Measurements from ENCODE around the gene HMOX2.

HMOX2 gene

GRCh38 chr16:4452674-4453073 lies 23.5 kb upstream of the HMOX2 start:
- Mint-ChIP-seq H3K4me3 (no peak overlapping the region), H3K36me3 (ENCODE audit: low read depth) (peaks cover 97% of the 10 kb centered on the region), H3K9me3 (no peaks in the 10 kb centered on the region), H3K27ac (no peak overlapping the region), H3K4me1 (ENCODE audit: low read depth) (no peaks in the 10 kb centered on the region), H3K27me3 (no peaks in the 10 kb centered on the region)
- intact Hi-C loops (cut with micrococcal nuclease): no loop called here

GRCh38 chr16:4454623-4455022 lies 21.6 kb upstream of the HMOX2 start:
- H3K36me3 Mint-ChIP-seq (ENCODE audit: low read depth): peaks cover 78% of the 10 kb centered on the region
- no peaks in the 10 kb centered on the region for H3K9me3 Mint-ChIP-seq
- no peak overlapping the region for H3K27ac Mint-ChIP-seq
- no peak overlapping the region for H3K4me3 Mint-ChIP-seq
- H3K27me3 Mint-ChIP-seq: no peaks in the 10 kb centered on the region
- H3K4me1 Mint-ChIP-seq (ENCODE audit: low read depth): peaks cover 9% of the 10 kb centered on the region
- intact Hi-C loops (cut with micrococcal nuclease): no loop called here

DNA sequence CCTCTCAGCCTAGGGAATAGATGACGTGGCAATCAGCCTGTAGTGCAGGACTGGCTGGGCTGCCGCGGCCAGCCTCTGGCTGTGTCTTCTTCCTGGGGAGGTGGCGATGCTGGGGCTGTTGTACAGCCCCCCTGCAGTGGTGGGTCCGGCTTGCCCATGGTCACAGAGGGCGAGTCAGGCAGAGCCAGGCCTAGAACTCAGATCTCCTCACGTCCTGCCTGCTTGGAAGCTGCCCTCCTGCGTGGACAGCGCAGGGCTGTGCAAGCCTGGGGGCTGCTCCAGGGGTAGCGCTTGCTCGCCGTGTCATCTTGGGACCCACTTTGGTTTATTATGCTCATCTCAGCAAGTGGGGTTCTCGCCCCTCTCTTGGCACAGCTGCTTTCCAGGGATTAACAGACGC lies 21.1 kb upstream of the HMOX2 start:
- intact Hi-C loops (cut with micrococcal nuclease): no loop called here

DNA sequence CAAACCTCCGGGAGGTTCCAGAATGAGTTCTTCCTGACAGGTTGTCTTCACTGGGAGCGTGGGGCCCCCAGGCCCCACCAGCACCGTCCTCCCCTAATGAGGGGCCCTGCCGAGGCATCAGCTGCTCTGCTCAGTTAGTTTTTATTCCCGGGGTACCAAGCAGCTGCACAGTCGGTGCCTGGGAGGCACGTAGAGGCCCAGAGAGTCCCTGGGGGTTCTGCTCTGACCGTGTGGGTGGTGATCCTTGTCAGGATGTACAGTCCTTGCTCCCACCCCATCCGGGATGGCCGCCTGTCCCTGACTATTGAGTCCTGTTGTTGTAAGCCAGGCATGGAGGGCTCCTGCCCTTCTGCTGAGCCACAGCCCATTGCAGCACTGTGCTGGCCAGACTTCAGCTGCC lies 20.2 kb upstream of the HMOX2 start:
- peaks cover 75% of the 10 kb centered on the region for H3K36me3 Mint-ChIP-seq (ENCODE audit: low read depth)
- no peak overlapping the region for H3K27ac Mint-ChIP-seq
- no peak overlapping the region for H3K4me3 Mint-ChIP-seq
- H3K9me3 Mint-ChIP-seq: no peaks in the 10 kb centered on the region
- peaks cover 11% of the 10 kb centered on the region for H3K4me1 Mint-ChIP-seq (ENCODE audit: low read depth)
- H3K27me3 Mint-ChIP-seq: no peaks in the 10 kb centered on the region
- intact Hi-C loops (cut with micrococcal nuclease): no loop called here

More for the DNA sequence above, 21.1 kb upstream of the HMOX2 start:
- Mint-ChIP-seq H3K36me3 (ENCODE audit: low read depth) (peaks cover 75% of the 10 kb centered on the region), H3K4me1 (ENCODE audit: low read depth) (peaks cover 11% of the 10 kb centered on the region), H3K4me3 (no peak overlapping the region), H3K9me3 (no peaks in the 10 kb centered on the region), H3K27ac (no peak overlapping the region), H3K27me3 (no peaks in the 10 kb centered on the region)

DNA sequence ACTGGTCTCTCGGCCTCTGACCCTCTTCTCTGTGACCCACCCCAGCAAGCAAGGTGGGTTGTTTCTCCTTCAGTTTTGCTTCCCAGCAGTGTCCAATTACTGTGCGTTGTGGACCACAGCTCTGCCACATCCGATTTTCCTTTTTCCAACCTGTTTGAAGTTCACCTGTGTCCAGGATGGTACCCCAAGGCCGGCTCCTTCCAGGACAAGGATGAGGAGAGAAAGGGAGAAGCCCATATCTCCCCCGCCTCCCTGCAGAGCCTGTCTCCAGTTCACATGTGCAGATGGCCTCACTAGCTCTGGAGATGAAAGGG lies 15.3 kb upstream of the HMOX2 start:
- intact Hi-C loops (cut with micrococcal nuclease): no loop called here
- no peak overlapping the region for H3K4me3 Mint-ChIP-seq

DNA sequence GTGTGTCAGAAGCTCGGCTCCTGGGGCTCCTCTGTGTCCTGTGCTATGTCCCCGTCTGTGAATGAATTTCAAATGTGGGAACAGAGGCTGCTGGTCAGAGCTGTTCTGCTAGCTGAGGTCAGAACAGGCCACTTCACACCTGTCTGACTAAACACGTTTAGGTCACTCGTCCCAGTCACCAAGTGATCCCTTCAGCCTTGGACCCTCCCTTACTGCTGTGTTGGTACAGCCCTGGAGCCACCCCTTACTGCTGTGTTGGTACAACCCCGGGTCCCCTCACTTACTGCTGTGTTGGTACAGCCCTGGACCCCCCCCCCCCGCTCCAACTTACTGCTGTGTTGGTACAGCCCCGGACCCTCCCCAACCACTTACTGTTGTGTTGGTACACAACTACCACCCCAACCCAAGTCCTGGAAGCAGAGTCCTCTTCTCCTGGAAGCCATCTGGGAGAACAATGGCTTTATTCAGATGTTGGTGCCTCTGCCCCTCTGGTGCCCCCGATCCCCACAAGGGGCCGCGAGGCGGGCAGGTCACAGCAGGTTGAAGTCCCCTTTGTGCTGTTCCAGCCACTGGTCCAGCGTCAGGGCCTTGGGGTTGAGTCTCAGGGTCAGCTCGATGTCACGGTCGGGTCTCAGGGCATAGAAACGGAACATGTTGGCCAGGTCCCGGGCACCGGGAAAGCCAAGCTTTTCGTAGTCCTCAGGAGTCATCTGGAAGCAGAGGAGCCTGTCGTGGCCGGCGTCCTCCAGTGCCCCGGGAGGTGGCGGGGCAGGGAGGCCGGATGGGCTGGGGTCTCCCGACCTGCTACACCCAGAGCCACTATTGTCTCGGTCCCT lies 14.7 kb upstream of the HMOX2 start:
- H3K9me3 Mint-ChIP-seq: no peaks in the 10 kb centered on the region
- H3K27me3 Mint-ChIP-seq: no peaks in the 10 kb centered on the region
- H3K4me3 Mint-ChIP-seq: no peak overlapping the region
- peaks cover 79% of the 10 kb centered on the region for H3K36me3 Mint-ChIP-seq (ENCODE audit: low read depth)
- H3K4me1 Mint-ChIP-seq (ENCODE audit: low read depth): peaks cover 11% of the 10 kb centered on the region
- no peak overlapping the region for H3K27ac Mint-ChIP-seq
- intact Hi-C loops (cut with micrococcal nuclease): no loop called here

More for the DNA sequence above, 15.3 kb upstream of the HMOX2 start:
- Mint-ChIP-seq H3K27me3 (no peaks in the 10 kb centered on the region), H3K36me3 (ENCODE audit: low read depth) (peaks cover 79% of the 10 kb centered on the region), H3K27ac (no peak overlapping the region), H3K9me3 (no peaks in the 10 kb centered on the region), H3K4me1 (ENCODE audit: low read depth) (peaks cover 11% of the 10 kb centered on the region)

- intact Hi-C loops (cut with micrococcal nuclease): no loop called here
- no peaks in the 10 kb centered on the region for H3K27me3 Mint-ChIP-seq
- H3K36me3 Mint-ChIP-seq (ENCODE audit: low read depth): peaks cover 87% of the 10 kb centered on the region
- no peak overlapping the region for H3K27ac Mint-ChIP-seq
- H3K9me3 Mint-ChIP-seq: no peaks in the 10 kb centered on the region
- H3K4me1 Mint-ChIP-seq (ENCODE audit: low read depth): peaks cover 11% of the 10 kb centered on the region
- no peak overlapping the region for H3K4me3 Mint-ChIP-seq
Observed at GRCh38 chr16:4463522-4464163, 12.6 kb upstream of the HMOX2 start.

DNA sequence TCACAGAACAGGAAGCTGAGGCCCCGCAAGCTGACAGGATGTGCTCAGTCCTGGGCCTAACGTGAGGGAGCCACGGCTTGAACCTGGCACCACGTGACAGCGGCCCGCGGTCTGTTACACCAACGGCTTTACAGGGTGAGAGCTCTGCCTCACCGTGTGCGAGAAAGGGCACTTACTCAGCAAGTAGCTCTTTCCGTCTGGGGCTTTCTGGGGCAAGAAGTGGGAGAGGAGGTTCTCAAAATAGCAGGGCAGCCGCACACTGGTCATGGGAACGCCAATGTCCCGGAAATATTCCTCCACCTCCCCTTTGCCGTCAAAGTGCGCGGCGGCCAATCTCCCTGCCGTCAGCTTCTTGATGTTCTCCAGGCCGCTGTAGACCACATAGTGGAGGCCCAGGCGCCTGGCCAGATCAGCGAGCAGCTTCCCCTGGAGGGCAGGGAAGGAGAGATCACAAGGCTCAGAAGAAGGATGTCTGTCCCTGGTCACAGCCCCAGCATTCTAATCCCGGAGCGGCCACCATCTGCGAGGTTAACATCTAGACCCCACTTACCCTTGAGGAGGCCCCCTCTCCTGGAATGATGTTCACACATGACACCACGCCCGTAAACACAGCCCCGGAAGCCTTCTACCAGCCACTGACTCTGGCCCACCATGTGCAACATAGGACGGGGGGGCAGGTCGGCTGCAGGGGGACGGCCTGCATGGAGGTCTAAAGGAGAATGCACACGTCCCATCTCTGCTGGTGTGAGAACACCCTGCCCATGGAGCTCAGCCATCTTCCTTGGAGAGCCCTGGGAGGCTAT lies 10.0 kb upstream of the HMOX2 start:
- H3K4me3 Mint-ChIP-seq: no peak overlapping the region
- H3K4me1 Mint-ChIP-seq (ENCODE audit: low read depth): no peaks in the 10 kb centered on the region
- no peak overlapping the region for H3K27ac Mint-ChIP-seq
- peaks cover 99% of the 10 kb centered on the region for H3K36me3 Mint-ChIP-seq (ENCODE audit: low read depth)
- H3K27me3 Mint-ChIP-seq: no peaks in the 10 kb centered on the region
- intact Hi-C loops (cut with micrococcal nuclease): no loop called here
- no peaks in the 10 kb centered on the region for H3K9me3 Mint-ChIP-seq

GRCh38 chr16:4467916-4468315 lies 8.3 kb upstream of the HMOX2 start:
- Mint-ChIP-seq H3K27ac (no peak overlapping the region), H3K4me3 (no peak overlapping the region), H3K9me3 (no peaks in the 10 kb centered on the region), H3K27me3 (no peaks in the 10 kb centered on the region), H3K4me1 (ENCODE audit: low read depth) (peaks cover 5% of the 10 kb centered on the region), H3K36me3 (ENCODE audit: low read depth) (peaks cover 83% of the 10 kb centered on the region)
- intact Hi-C loops (cut with micrococcal nuclease): no loop called here

- Mint-ChIP-seq H3K36me3 (ENCODE audit: low read depth) (peaks cover 72% of the 10 kb centered on the region), H3K4me1 (ENCODE audit: low read depth) (peaks cover 12% of the 10 kb centered on the region), H3K4me3 (no peak overlapping the region), H3K27ac (no peak overlapping the region), H3K27me3 (no peaks in the 10 kb centered on the region), H3K9me3 (no peaks in the 10 kb centered on the region)
- intact Hi-C loops (cut with micrococcal nuclease): no loop called here
Observed at GRCh38 chr16:4468972-4469371, 7.2 kb upstream of the HMOX2 start.

- H3K27me3 Mint-ChIP-seq: no peaks in the 10 kb centered on the region
- H3K4me3 Mint-ChIP-seq: no peak overlapping the region
- peaks cover 49% of the 10 kb centered on the region for H3K36me3 Mint-ChIP-seq (ENCODE audit: low read depth)
- intact Hi-C loops (cut with micrococcal nuclease): no loop called here
- no peak overlapping the region for H3K27ac Mint-ChIP-seq
- H3K9me3 Mint-ChIP-seq: no peaks in the 10 kb centered on the region
- peaks cover 19% of the 10 kb centered on the region for H3K4me1 Mint-ChIP-seq (ENCODE audit: low read depth)
Observed at GRCh38 chr16:4471869-4472268, 4.3 kb upstream of the HMOX2 start.

DNA sequence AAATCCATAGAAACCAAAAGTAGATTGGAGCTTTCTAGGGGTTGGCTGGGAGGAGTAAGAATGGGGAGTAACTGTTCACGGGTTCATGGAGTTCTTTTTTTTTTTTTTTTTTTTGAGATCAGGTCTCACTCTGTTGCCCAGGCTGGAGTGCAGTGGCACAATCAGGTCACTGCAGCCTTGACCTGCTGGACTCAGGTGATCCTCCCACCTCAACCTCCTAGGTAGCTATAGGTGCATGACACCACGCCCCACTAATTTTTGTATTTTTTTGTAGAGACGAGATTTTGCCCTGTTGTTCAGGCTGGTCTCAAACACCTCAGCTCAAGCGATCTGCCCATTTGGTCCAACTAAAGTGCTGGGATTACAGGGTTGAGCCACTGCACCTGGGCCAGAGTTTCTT lies 3.3 kb upstream of the HMOX2 start:
- Mint-ChIP-seq H3K27ac (no peak overlapping the region), H3K36me3 (ENCODE audit: low read depth) (peaks cover 39% of the 10 kb centered on the region), H3K27me3 (no peaks in the 10 kb centered on the region), H3K4me1 (ENCODE audit: low read depth) (peaks cover 26% of the 10 kb centered on the region), H3K9me3 (no peaks in the 10 kb centered on the region), H3K4me3 (no peak overlapping the region)
- intact Hi-C loops (cut with micrococcal nuclease): no loop called here

- H3K4me1 Mint-ChIP-seq (ENCODE audit: low read depth): peaks cover 36% of the 10 kb centered on the region
- peak within 1 kb of the TSS; percentile 83 for H3K4me3 Mint-ChIP-seq
- H3K9me3 Mint-ChIP-seq: no peaks in the 10 kb centered on the region
- H3K36me3 Mint-ChIP-seq (ENCODE audit: low read depth): peaks cover 24% of the 10 kb centered on the region
- peak within 1 kb of the TSS; percentile 85 for H3K27ac Mint-ChIP-seq
- H3K27me3 Mint-ChIP-seq: no peaks in the 10 kb centered on the region
- intact Hi-C loops (cut with micrococcal nuclease): no loop called here
Observed at GRCh38 chr16:4474192-4474961, 1.8 kb upstream of the HMOX2 start, which contains the start of gene NMRAL1. Gene NMRAL1, minus strand, starts transcription at chr16:4474625. Its CDS starts 493 bp downstream, at chr16:4474132.
